Breast epithelium (tissue), 4 donors: ENCODE results near the gene MFSD8. TPM values are rescaled to one million over a fixed set of nuclear protein-coding genes. Genes with fewer than 3 reads are reported as not detected.
"Not testable (repeated sequence)": the region's sequence is repeated elsewhere in the genome, so short reads cannot be mapped to it uniquely, and the experiment has no call there.

Experiments used
- DNase-seq, 2 donors: peaks; one replicate each; pipeline ENCODE4 v3.0.0-alpha.2; 2019; ENCODE audit warnings: low spot score in 2 of 2
- H3K27ac ChIP-seq, 2 donors: fragments of 200-600 bp; sonication (generic) in 1 of 2; one replicate each; pipeline ENCODE4 v1.5.1; 2016 to 2019; ENCODE audit warnings: mild to moderate bottlenecking in 1 of 2
- H3K27me3 ChIP-seq, 2 donors: fragments of 200-600 bp; sonication (generic) in 1 of 2; one replicate each; pipeline versions ENCODE4 v1.5.1 to v1.6.0; 2017 to 2019; ENCODE audit warnings: control low read depth in 1 of 2, mild to moderate bottlenecking in 1 of 2
- H3K36me3 ChIP-seq: fragments of 200-600 bp; one replicate; pipeline ENCODE4 v1.5.1; 2019
- H3K4me1 ChIP-seq, 2 donors: fragments of 200-600 bp; sonication (generic); one replicate each; pipeline ENCODE4 v1.5.1; 2016 to 2019; ENCODE audit warnings: control low read depth in 1 of 2
- H3K4me3 ChIP-seq, 3 donors: fragments of 200-600 bp; sonication (generic); 1 replicate in 2 of 3; 2 replicates in 1 of 3; pipeline ENCODE4 v1.5.1; 2016 to 2019; ENCODE audit warnings: mild to moderate bottlenecking in 3 of 3, moderate library complexity in 2 of 3
- H3K9me3 ChIP-seq, 2 donors: fragments of 200-600 bp; sonication (generic) in 1 of 2; one replicate each; pipeline ENCODE4 v1.5.1; 2016 to 2019; ENCODE audit warnings: control low read depth in 1 of 2
- POLR2A ChIP-seq: fragments of 450-650 bp; IDR thresholded peaks from one replicate; pipeline ENCODE4 v1.6.1; 2016; ENCODE audit warnings: antibody characterized with exemption, mild to moderate bottlenecking, moderate library complexity
- POLR2AphosphoS5 ChIP-seq, 3 donors: sonication (generic); formaldehyde crosslinking; IDR thresholded peaks; one replicate each; pipeline ENCODE4 v1.6.1; 2017; ENCODE audit warnings: antibody characterized with exemption in 3 of 3
- intact Hi-C: fragments of 100-400 bp; cut with DNase I; formaldehyde crosslinking; loops from one replicate; pipeline ENCODE4 v1.15.1; 2023; ENCODE audit warnings: low total_unique reads
- total RNA-seq, 3 donors: library from RNA; depleted of rRNA; stranded (reverse); fragments of >200 nt; gene quantifications; one replicate each; pipeline ENCODE4 v1.1.0, GENCODE V29; 2016
- TF ChIP-seq, protein P1 (sequence below), 3 donors: fragments of 450-650 bp; IDR thresholded peaks; one replicate each; pipeline ENCODE4 v1.5.1; 2016 to 2017; ENCODE audit warnings: antibody characterized with exemption in 3 of 3, mild to moderate bottlenecking in 3 of 3, moderate library complexity in 3 of 3

MFSD8 gene
- total RNA-seq, 3 donors from 2014 or later = 18.9 to 50.9 (median 37.7) TPM

DNA sequence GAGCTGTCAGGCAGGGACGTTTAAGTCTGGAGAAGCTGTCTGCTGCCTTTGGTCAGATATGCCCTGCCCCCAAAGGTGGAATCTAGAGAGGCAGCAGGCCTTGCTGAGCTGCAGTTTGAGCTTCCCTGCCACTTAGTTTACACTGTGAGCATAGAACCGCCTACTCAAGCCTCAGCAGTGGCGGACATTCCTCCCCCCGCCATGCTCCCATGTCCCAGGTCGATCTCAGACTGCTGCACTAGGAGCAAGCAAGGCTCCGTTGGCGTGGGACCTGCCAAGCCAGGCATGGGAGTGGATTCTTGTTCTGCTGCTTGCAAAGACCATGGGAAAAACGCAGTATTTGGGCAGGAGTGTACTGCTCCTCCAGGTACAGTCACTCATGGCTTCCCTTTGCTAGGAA is 59.9 kb downstream of the MFSD8 start:
- intact Hi-C loops = no loop called here
- no peaks in the 10 kb centered on the region for H3K27me3 ChIP-seq
- no peak for DNase-seq
- H3K4me1 ChIP-seq = no peaks in the 10 kb centered on the region
- TF ChIP-seq, protein P1, sequence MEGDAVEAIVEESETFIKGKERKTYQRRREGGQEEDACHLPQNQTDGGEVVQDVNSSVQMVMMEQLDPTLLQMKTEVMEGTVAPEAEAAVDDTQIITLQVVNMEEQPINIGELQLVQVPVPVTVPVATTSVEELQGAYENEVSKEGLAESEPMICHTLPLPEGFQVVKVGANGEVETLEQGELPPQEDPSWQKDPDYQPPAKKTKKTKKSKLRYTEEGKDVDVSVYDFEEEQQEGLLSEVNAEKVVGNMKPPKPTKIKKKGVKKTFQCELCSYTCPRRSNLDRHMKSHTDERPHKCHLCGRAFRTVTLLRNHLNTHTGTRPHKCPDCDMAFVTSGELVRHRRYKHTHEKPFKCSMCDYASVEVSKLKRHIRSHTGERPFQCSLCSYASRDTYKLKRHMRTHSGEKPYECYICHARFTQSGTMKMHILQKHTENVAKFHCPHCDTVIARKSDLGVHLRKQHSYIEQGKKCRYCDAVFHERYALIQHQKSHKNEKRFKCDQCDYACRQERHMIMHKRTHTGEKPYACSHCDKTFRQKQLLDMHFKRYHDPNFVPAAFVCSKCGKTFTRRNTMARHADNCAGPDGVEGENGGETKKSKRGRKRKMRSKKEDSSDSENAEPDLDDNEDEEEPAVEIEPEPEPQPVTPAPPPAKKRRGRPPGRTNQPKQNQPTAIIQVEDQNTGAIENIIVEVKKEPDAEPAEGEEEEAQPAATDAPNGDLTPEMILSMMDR (IDR thresholded peaks at IDR 0.05) = no peak
- no peak for TF ChIP-seq POLR2AphosphoS5 (IDR thresholded peaks at IDR 0.05)
- TF ChIP-seq POLR2A = no peak
- H3K27ac ChIP-seq = no peak overlapping the region
- H3K36me3 ChIP-seq = no peaks in the 10 kb centered on the region
- H3K9me3 ChIP-seq = peaks cover 0 to under 1% of the 10 kb centered on the region in 2 donors
- no peak overlapping the region for H3K4me3 ChIP-seq

DNA sequence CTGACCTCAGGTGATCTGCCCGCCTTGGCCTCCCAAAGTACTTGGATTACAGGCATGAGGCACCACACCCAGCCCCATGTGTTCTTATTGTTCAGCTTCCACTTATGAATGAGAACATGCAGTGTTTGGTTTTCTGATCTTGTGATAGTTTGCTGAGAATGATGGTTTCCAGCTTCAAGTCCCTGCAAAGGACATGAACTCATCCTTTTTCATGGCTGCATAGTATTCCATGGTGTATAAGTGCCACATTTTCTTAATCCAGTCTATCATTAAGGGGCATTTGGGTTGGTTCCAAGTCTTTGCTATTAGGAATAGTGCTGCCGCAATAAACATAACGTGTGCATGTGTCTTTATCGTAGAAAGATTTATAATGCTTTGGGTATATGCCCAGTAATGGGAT is 65.3 kb downstream of the MFSD8 start:
- H3K4me3 ChIP-seq, H3K4me1 ChIP-seq, H3K36me3 ChIP-seq, H3K27ac ChIP-seq, DNase-seq, H3K9me3 ChIP-seq, H3K27me3 ChIP-seq: not testable (repeated sequence)
- intact Hi-C loops = loop anchor here (10.0 kb wide), 1 partner anchor 1125 kb away; no protein-coding TSS in a partner anchor

DNA sequence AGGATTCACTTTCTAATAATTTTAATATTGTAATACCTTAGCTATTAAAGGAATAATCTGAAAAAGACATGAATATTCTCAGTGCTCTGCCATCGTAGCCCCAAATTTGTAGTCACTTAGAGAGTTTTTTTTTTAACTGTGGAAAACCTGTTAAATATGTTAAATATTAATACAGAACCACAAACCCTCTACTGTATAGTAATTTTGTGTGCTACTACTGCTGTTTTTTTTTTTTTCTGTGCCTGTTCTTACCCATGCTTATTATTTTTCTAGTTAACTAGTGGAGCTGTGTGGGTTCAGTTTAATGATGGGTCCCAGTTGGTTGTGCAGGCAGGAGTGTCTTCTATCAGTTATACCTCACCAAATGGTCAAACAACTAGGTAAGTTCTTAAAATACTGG is 68.4 kb downstream of the MFSD8 start:
- H3K4me1 ChIP-seq = no peaks in the 10 kb centered on the region
- intact Hi-C loops = loop anchor here (10.0 kb wide), 1 partner anchor 1122 kb away; no protein-coding TSS in a partner anchor
- H3K27me3 ChIP-seq = no peaks in the 10 kb centered on the region
- H3K4me3 ChIP-seq = no peak overlapping the region
- TF ChIP-seq POLR2A = no peak
- TF ChIP-seq POLR2AphosphoS5 (IDR thresholded peaks at IDR 0.05) = no peak
- TF ChIP-seq, protein P1 (IDR thresholded peaks at IDR 0.05) = no peak
- no peak for DNase-seq
- no peaks in the 10 kb centered on the region for H3K36me3 ChIP-seq
- H3K27ac ChIP-seq = no peak overlapping the region
- H3K9me3 ChIP-seq = peaks cover 0 to 5% of the 10 kb centered on the region in 2 donors

DNA sequence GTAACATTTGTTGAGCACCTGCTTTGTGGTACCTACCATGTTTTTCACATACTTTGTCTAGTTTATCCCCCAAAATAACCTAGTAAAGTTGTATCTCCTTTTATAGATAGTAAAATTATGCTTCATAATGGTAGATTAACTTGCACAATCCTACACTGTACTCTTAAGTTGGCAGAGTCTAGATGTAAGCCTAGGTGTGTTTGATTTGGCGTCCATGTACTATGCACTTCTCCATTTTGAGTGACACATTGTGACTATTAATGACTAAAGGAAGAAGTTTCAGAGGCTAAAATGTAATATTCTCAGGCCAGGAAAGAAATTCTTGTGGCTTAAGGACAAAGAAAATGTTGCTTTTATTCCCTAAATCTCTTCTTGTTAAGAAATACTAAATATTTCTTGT is 68.9 kb downstream of the MFSD8 start:
- no peak for DNase-seq
- Histone ChIP-seq H3K9me3 (peaks cover 0 to 5% of the 10 kb centered on the region in 2 donors), H3K4me3 (no peak overlapping the region), H3K27me3 (no peaks in the 10 kb centered on the region), H3K4me1 (no peaks in the 10 kb centered on the region), H3K36me3 (no peaks in the 10 kb centered on the region), H3K27ac (no peak overlapping the region)
- TF ChIP-seq POLR2AphosphoS5 (IDR thresholded peaks at IDR 0.05) (no peak), POLR2A (no peak)
- TF ChIP-seq, protein P1 (IDR thresholded peaks at IDR 0.05) = no peak
- intact Hi-C loops = loop anchor here (10.0 kb wide), 1 partner anchor 1121 kb away; no protein-coding TSS in a partner anchor

GRCh38 chr4:127889903-127890302 is 75.1 kb downstream of the MFSD8 start:
- no peak overlapping the region for H3K4me3 ChIP-seq
- H3K4me1 ChIP-seq = no peaks in the 10 kb centered on the region
- intact Hi-C loops = loop anchor here (10.0 kb wide), 1 partner anchor 1115 kb away; no protein-coding TSS in a partner anchor
- H3K27ac ChIP-seq = no peak overlapping the region
- no peak for DNase-seq
- H3K36me3 ChIP-seq = no peaks in the 10 kb centered on the region
- H3K9me3 ChIP-seq = no peaks in the 10 kb centered on the region
- no peak for TF ChIP-seq POLR2A
- TF ChIP-seq, protein P1 (IDR thresholded peaks at IDR 0.05) = no peak
- no peak for TF ChIP-seq POLR2AphosphoS5 (IDR thresholded peaks at IDR 0.05)
- H3K27me3 ChIP-seq = no peaks in the 10 kb centered on the region

GRCh38 chr4:127888559-127888958 is 76.4 kb downstream of the MFSD8 start:
- Histone ChIP-seq H3K27ac (no peak overlapping the region), H3K9me3 (no peaks in the 10 kb centered on the region), H3K4me3 (no peak overlapping the region), H3K4me1 (no peaks in the 10 kb centered on the region), H3K36me3 (no peaks in the 10 kb centered on the region), H3K27me3 (no peaks in the 10 kb centered on the region)
- intact Hi-C loops = no loop called here
- DNase-seq = no peak
- TF ChIP-seq POLR2AphosphoS5 (IDR thresholded peaks at IDR 0.05) (no peak), POLR2A (no peak)
- TF ChIP-seq, protein P1 (IDR thresholded peaks at IDR 0.05) = no peak
